Umbilical cord (tissue), 2 donors: ENCODE data around the gene ITSN1. TPM values are rescaled to one million over a fixed set of nuclear protein-coding genes. Genes with fewer than 3 reads are reported as not detected.
A peak's percentile ranks its signal among the peaks of the same experiment; 100 is the strongest.
"Not testable (repeated sequence)": the region's sequence is repeated elsewhere in the genome, so short reads cannot be mapped to it uniquely, and the experiment has no call there.

Source experiments
- DNase-seq: peaks from one replicate; pipeline ENCODE4 v3.0.0-alpha.2; 2015; ENCODE audit warnings: low spot score
- total RNA-seq: library from RNA; depleted of rRNA; stranded (reverse); fragments of >200 nt; gene quantifications from one replicate; pipeline ENCODE4 v1.2.3, GENCODE V29; 2014; ENCODE audit warnings: low replicate concordance; ENCODE audit not compliant: insufficient read depth

ITSN1 gene
- total RNA-seq, 1 donor from 2014 or later, result 235 TPM

DNA sequence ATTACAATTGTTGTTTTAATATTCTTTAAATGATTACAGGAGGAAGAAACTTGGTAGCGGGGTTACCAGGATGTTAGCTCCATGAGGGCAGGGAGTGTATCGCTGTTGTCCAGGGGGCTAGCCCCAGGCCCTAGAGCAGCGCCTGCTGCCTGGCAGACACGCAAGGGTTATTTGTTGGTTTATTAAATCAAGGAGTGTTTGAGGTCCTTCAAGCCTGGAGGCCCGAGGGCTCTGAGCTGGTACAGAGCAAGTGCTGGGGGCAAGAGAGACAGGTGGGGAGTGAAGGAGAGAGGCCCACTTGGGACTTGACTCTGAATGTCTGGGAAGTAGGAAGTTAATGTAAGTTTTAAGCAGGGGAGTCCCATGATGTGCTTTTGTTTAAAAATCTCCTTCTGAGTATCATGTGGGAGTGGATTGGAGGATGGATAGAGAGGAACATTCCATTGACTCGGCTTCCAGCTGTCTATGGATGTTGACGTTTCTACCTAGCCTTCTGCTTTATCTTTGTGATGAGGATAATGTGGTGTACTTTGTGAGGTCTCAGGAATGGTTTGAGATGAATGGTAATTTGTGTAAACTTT is 8.7 kb downstream of the ITSN1 start:
- DNase-seq, result no peak

DNA sequence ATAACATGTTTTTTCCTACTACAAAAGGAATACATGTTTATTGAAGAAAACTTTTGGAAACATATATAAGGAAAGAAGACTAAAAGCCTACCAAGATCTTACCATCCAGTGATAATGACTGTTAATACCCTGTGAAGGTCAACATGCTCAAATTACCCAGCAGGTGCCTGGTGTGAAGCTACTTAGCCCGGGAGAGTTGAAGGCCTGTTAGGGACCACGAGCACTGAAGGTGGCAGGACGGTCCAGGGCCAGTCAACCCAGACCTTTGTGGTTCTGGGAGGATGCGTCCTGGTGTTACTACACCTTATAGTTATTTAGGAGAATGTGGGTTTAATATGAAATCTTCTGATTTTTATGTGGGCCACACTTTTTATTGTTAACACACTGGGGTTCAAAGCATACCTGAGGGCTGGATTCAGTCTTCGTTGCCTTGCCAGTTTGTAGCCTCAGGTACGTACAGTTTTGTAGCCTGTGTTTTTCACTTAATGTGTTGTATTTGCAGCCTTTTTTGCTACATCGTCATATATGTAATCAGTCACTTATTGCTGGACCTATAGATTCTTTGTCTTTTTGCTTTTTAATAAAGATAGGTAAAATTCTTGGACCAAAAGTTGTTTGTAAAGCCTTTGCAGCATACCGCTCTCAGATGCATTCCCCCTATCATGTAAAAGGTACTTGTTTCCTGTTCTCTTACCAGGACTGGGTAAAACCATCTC is 9.8 kb downstream of the ITSN1 start:
- no peak for DNase-seq

DNA sequence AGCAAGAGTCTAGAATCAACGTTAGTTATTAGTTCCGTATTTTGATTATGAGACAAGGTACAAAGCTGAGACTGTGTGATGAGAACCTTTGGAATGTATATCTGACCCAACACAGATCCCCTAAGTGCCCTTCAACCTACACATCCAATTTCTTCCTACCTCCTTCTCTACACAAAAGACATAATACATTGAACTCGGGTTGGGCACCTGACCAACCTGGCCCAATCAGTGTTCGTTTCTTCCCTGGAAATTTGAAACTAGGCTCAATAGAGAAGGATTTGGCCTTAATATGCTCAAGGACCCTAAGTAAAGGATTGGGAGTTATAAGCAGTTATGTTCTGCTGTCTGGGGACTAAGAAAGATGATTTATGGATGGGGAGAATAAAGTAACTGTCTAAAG is 12.1 kb downstream of the ITSN1 start:
- no peak for DNase-seq

DNA sequence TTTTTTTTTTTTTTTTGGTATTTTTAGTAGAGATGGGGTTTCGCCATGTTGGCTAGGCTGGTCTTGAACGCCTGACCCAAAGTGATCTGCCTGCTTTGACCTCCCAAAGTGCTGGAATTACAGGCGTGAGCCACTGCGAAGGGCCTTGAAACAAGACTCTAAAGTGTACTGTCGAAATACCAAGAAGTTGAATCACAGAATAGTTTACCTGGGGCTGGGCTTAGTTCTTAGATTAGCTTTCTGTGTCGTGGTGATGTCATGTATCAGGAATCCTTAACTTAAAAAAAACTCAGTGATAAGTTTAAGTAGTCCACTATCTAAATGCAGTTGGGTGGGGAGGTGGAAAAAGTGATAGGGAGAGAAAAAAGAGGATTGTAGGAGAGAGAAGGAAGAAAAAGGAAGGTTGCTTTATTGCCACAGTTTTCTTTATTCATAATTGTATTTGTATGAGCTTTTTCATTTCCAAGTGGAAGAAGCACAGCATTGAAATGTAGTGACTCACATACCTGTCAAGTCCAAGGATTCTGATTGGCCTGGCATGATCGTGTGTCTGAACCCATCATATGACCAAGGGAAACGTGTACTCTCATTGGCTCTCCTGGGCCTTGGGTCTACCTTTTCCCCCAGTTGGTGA is 13.4 kb downstream of the ITSN1 start:
- peak; percentile 82 for DNase-seq

DNA sequence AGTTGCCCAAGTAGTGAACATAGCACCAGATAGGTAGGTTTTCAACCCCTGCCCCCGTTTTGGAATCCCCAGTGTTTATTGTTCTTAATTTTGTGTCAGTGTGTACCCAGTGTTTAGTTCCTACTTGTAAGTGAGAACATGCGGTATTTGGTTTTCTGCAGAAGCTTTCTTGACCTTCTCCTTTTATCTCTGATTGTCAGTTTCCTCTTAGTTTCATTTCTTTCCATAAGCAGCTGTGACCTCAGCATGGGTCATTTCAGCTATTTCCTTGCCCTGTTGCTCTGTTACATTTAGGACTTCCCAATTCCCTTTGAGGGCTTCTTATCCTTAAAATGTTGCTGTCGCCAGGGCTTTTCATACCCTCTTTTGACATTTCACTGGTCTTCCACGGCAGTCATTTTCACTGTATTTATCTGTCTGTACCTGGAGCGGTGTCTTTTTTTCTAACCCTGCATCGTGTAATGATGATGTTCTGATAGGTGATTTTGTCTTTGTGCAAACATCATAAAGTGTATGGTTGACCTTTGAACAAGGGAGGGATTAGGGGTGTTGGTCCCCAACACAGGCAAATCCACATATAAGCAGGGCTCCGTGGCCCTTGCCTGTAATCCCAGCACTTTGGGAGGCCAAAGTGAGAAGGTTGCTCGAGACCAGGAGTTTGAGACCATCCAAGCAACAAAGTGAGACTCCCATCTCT is 15.0 kb downstream of the ITSN1 start:
- no peak for DNase-seq

DNA sequence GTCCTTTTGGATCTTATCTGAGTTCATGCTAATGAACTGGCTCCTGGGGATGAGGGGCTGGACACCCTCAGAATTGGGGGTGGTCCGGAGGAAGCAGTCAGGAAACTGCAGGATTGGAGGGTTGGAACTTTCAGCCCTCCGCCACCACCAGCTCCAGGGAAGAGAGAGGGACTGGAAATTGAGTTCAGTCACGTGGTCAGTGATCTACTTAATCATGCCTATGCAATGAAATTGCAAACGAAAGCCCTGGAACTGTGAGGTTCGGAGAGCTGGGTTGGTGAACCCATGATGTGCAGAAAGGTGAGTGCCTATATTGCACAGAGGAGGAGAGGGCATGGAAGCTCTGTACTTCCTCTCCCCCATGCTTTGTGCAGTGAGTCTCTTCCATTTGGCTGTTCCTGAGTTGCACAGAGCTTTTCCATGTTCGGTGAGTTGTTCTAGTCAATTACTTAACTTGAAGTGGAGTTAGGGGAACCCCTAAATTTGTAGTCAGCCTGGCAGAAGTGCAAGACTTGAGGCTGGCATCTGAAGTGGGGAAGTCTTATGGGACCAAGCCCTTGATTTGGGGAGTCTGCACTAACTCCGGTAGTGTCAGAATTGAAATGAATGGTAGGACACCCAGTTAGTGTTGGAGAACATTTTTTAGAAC is 16.7 kb downstream of the ITSN1 start:
- DNase-seq, result no peak

DNA sequence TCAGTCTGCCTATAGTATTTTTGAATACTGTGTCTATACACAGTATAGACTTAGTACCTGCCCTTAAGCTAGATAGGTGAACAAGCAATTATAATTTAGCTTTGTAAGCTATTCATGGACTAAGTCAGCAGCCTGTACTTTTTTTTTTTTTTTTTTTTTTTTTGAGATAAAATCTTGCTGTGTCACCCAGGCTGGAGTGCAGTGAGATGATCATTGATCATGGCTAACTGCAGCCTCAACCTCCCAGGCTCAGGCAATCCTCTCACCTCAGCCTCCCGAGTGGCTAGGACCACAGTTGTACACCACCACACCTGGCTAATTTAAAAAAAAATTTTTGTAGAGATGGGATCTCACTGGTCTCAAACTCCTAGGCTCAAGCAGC is 17.3 kb downstream of the ITSN1 start:
- no peak for DNase-seq

DNA sequence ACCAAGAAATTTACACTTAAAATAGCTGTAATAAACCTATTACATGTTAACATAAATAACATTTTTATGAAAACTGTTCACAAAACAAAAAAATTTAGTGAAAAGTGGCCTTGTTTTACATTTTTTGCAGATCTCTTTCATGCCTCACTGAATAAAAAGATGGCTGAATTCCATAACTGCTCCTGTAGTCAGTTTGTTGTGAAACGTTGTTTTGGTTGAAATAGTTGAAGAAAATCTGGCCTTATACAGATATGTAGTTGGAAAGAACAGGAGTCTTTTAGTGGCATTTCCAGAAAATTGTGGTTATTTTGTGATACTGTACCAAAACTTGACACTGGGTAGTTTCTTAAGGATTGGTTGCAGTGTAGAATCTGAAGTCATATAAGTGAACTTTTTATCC is 18.1 kb downstream of the ITSN1 start:
- DNase-seq, result no peak

DNA sequence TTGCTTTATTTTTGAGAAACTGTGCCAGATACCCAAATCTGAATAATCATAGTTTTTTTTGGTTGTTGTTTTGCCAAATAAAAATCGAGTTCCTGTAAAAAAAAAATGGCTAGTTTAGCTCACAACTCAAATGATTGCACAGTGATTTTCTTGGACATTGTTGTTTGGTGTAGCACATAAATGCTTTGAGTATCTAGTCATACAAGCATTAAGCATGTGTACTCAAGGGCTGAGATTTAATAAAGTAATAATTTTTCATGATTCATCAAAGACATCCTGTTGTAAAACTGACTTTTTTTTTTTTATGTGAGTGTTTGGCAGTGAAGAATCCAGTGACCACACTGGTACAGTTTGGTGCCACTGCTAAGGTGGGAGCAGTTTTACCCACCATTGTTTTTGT is 18.8 kb downstream of the ITSN1 start:
- DNase-seq, result no peak

DNA sequence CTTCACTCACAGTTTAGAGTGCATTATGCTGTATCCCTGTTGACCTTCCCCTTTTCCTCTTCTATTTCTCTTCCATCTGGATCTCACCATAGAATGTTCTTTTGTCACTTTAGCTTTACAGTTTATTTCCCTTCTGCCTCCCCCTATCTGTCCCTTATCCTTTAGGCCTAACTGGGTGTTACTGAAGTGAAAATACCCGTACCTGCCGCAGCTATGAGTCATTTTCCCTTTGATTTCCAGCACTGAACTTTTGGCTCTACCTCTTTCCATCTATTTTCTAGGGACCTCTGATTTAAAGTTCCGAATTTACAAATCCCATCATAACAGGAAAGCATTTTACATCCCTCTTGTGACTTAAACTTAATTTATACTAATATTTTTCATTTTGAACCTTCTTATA is 19.7 kb downstream of the ITSN1 start:
- no peak for DNase-seq

DNA sequence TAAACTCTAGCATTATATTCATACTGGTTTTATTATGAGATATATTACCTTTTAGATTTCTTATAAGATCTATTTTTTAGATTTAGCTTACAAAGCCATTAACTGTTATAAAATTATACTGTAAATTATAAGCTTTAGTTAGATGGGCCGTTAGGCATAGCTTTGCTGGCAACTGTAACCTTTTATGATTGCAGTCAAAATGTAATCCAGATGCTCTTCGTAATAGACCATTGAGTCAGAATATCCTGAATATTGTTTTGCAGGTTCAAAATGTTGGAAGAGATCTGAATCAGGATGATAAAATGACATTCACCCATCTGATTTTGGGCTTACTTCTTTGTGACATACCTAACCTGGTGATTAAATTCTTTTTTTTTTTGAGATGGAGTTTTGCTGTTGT is 20.9 kb downstream of the ITSN1 start:
- no peak for DNase-seq

DNA sequence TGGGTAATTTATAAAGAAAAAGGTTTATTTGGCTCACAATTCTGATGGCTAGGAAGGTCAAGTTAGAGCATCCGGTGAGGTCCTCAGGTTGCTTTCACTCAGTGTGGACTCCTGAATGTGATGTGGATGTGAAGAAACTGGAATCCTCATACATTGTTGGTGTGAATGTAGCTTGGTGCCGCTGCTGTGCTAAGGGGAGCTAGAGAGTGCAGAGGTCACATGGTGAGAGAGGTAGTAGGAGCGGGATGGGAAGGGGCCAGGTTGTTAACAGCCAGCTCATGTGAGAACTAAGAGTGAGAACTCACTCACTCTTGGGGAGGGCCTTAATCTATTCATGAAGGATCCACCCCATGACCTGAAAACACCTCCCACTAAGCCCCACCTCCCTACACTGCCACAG is 21.8 kb downstream of the ITSN1 start:
- DNase-seq, result no peak

DNA sequence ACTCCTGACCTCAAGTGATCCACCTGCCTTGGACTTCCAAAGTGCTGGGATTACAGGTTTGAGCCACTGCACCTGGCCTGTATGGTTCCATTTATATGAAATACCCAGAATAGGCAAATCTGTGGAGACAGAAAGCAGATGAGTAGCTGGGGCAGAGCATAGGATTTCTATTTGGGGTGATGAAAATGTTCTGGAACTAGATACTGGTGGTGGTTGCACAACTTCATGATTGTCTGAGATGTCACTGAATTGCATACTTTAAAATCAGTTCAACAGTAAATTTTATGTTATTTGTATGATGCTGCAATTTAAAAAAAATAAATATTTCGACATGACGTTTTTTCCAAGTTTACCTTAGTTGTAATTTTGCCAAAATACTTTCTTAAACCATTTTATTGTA is 23.9 kb downstream of the ITSN1 start:
- DNase-seq, result no peak

DNA sequence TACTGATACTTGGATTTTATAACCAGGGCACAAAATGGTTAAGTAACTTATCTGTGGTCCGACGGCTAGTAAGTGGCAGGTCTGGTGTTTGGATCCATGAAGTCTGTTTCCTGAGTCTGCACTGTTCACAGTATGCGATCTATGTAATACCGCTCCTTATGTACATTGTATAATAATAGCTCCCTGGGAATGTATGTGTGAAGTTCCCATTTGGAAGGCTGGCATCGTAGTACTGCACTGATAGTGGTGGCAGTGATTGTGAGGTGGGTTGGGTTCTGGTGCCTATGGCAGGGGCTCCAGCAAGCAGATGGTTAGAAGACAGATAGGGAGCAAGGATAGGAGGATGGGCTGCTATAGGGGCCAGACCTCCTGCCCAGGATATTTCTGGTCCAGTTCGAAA is 25.3 kb downstream of the ITSN1 start:
- DNase-seq, result no peak

DNA sequence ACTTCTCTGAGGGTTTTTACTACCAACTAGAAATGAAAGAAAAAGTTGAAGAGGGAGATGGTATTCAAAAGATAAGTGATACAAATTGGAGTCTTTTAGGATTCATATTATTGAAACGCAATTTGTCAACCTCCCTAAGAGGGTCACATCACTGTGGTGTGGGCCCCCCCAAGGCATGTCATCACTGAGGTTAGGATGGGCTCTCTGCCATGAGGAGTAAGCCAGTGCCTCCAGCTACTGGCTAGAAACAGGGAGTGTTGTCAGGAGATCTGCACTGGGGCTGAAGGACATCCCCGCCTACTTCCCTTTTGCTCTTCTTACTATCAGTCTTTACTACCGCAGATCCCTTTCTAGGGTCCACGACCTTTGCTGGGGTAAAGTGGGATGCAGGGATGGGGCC is 25.9 kb downstream of the ITSN1 start:
- no peak for DNase-seq

DNA sequence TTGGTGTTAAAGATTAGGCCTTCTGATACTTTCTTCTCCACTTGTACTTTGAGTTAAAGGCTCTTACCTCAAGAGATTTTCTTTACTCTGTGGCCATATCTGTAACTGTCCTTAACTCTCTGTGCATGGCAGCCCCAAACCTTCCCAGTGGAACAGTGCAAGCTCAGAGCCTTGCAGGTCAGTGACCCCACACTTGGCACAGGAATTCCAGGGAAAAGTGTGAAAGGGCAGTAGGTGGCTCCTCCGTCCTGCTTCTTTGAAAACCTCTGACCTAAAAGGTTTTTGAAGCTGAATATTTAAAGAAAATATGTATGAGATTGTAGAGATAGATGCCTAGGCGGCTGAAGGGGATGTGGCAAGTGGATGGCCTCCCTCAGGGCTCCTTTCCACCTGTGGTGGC is 26.3 kb downstream of the ITSN1 start:
- DNase-seq, result no peak

DNA sequence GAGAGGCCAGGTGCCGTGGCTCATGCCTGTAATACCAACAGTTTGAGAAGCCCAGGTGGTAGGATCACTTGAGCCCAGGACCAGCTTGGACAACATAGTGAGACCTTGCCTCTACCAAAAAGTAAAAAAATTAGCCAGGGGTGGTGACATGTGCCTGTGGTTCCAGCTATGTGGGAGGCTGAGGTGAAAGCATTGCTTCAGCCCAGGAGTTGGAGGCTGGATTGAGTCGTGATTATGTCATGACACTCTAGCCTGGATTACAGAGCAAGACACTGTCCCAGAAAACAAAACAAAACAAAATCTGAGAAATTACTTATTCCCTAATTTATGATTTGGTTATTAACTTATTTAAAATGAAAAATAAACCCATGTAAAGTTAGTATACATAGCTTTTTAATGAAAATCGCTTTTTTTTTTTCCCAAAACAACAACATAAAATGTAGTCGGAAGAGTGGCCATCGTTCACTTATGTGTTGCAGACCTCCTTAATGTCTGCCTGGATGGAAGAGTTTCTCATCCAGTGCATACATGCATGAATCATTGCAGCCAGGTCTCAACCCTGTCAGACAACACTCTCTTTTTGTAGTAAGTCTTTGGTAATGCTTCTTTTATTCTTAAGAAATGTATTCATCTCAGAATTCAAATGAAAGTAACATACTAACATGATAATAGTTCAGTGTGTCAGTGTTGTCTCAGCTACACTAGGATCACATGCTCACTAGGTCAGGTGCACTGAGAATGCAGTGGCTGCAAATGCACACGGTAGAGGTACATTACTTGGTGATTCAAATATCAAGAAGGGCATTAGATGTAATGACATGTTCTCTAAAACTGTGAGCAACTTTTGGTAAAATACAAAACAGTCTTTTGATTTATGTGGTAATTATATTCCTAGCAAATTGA is 28.0 kb downstream of the ITSN1 start:
- no peak for DNase-seq

DNA sequence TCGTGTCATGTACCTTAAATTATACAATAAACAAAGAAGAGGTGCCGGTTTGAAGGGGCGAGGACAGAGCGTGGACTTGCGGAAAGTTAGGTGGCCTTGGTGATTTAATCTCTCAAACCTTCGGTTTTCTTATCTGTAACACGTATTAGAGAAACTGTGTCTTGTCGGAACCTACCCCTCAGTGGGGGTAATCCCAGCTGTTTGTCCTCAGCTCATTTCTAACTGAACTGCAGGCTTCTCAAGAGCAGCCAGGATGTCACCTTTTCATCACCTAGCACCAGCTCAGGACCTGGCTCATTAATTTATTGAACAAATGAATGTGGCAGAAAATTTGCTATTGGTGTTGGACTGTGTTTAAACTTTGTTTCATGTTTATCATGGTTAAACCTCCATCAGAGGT is 31.2 kb downstream of the ITSN1 start:
- no peak for DNase-seq

DNA sequence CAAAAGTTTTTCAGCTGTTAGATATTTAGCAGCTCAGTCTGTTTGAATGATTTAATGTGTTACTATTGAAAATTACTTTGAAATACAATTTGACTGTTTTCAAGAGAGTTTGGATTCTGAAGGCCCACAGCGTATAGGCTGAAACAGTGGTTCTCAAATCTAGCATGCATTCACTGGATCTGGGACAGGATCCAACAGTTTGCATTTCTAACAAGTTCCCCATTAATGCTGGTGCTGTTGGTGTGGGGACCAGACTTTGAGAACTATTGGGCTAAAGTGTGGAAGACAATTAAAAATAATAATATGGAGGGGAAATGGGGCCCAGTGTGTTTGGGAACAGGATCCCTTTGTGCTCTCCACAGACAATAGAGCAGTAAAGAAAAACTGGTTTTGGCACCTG is 31.9 kb downstream of the ITSN1 start:
- no peak for DNase-seq

DNA sequence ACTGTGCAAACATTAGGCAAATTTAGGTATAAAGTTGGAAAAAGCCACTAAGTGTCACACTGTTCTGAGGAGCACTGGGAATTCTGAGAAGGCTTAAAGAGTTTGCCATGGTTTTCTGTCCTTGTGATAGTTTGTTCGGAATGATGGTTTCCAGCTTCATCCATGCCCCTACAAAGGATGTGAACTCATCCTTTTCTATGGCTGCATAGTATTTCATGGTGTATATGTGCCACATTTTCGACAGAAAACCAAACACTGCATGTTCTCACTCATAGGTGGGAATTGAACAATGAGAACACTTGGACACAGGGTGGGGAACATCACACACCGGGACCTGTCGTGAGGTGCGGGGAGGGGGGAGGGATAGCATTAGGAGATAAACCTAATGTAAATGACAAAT is 34.4 kb downstream of the ITSN1 start:
- DNase-seq, result not testable (repeated sequence)

DNA sequence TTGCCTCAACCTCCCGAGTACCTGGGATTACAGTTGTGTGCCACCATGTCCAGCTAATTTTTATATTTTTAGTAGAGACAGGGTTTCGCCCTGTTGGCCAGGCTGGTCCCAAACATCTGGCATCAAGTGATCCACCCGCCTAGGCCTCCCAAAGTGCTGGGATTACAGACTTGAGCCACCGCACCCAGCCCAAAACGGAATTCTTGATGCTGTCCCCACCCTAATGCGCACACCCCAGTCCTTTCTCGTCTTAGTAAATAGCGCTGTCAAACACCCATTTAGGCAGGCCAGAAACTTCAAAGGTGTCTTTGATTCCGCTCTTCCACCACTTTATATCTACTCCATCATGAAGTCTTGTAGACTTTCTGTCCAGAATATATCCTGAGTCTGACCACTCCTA is 35.1 kb downstream of the ITSN1 start:
- no peak for DNase-seq
